Panc1 (cell line): ENCODE data around the gene SERTM1. TPM values are rescaled to one million over a fixed set of nuclear protein-coding genes. Genes with fewer than 3 reads are reported as not detected.

Source experiments
- ATAC-seq: fragments of 200-7000 bp; cut with Tn5 transposase; 2 replicates; pipeline ENCODE4 v1.9.1; 2020; ENCODE audit warnings: mild to moderate bottlenecking, moderate library complexity
- BruUV-seq: library from RNA; stranded (reverse); fragments of 400-500 nt; replicated peaks from 2 replicates; lab custom pipeline; 2021; lab: Mats Ljungman, UMichigan
- CTCF ChIA-PET: fragments of 300-600 bp; sonication (Branson Sonifier 250); formaldehyde crosslinking; loops from one replicate; lab custom pipeline; 2022; ENCODE audit warnings: antibody characterized with exemption; lab: Charles Lee
- POLR2A ChIA-PET: fragments of 300-600 bp; sonication (Branson Sonifier 250); formaldehyde crosslinking; loops from one replicate; lab custom pipeline; 2022; ENCODE audit warnings: antibody characterized with exemption; lab: Charles Lee
- DNase-seq: peaks from one replicate; pipeline ENCODE4 v3.0.0-alpha.2; 2010; ENCODE audit warnings: low read depth, low spot score
- H3K27ac ChIP-seq: 2 replicates; pipeline ENCODE4 v1.5.1; 2011; ENCODE audit warnings: mild to moderate bottlenecking, low read length, inconsistent platforms
- H3K27me3 ChIP-seq: fragments of 200-500 bp; sonication (Bioruptor generic); 2 replicates; pipeline ENCODE4 v1.6.0; 2014; ENCODE audit warnings: low read length, inconsistent platforms; ENCODE audit not compliant: control insufficient read depth, insufficient read depth
- H3K36me3 ChIP-seq: fragments of 200-500 bp; sonication (Bioruptor generic); 2 replicates; pipeline ENCODE4 v1.5.1; 2014; ENCODE audit warnings: inconsistent platforms, mild to moderate bottlenecking, low read length, moderate library complexity; ENCODE audit not compliant: control insufficient read depth, insufficient read depth
- H3K4me1 ChIP-seq: 2 replicates; pipeline ENCODE4 v1.5.1; 2011; ENCODE audit warnings: inconsistent platforms, mild to moderate bottlenecking, low read length, moderate library complexity; ENCODE audit not compliant: control insufficient read depth, insufficient read depth
- H3K4me3 ChIP-seq, 2 experiments: 2 replicates each; pipeline ENCODE4 v1.5.1; 2011 to 2012; ENCODE audit warnings: low read depth in 2 of 2, low read length in 2 of 2, mild to moderate bottlenecking in 2 of 2, inconsistent platforms in 1 of 2, moderate library complexity in 1 of 2
- H3K9me3 ChIP-seq: fragments of 200-500 bp; sonication (Bioruptor generic); 2 replicates; pipeline ENCODE4 v1.5.1; 2014; ENCODE audit warnings: low read depth, mild to moderate bottlenecking, inconsistent platforms, low read length, moderate library complexity; ENCODE audit not compliant: control insufficient read depth, insufficient read depth
- CTCF ChIP-seq: fragments of 450-650 bp; IDR thresholded peaks from 2 replicates; pipeline ENCODE4 v1.5.1; 2017; ENCODE audit warnings: mild to moderate bottlenecking
- POLR2AphosphoS5 ChIP-seq: IDR thresholded peaks from 2 replicates; pipeline ENCODE4 v1.6.1; 2012; ENCODE audit warnings: mild to moderate bottlenecking, low read depth, low read length, moderate library complexity
- REST ChIP-seq, 2 experiments: IDR thresholded peaks; 2 replicates each; pipeline ENCODE4 v1.6.1; 2011 to 2012; ENCODE audit warnings: low read depth in 2 of 2, control low read depth in 1 of 2, low read length in 1 of 2, mild to moderate bottlenecking in 1 of 2, moderate library complexity in 1 of 2; ENCODE audit not compliant: insufficient read depth in 1 of 2
- SIN3A ChIP-seq: IDR thresholded peaks from 2 replicates; pipeline ENCODE4 v1.6.1; 2012; ENCODE audit warnings: low read depth, mild to moderate bottlenecking, low read length, moderate library complexity, borderline replicate concordance; ENCODE audit not compliant: insufficient read depth
- TCF7L2 ChIP-seq: IDR thresholded peaks from 2 replicates; pipeline ENCODE4 v1.6.1; 2011; ENCODE audit warnings: mild to moderate bottlenecking, low read depth, low read length, inconsistent platforms
- in situ Hi-C: cut with HindIII; loops from 2 replicates; pipeline ENCODE4 v1.10.0; 2016; ENCODE audit warnings: low sequenced_read_pairs, low pct_unique_long_range_greater_than_20kb
- intact Hi-C: fragments of 100-400 bp; cut with micrococcal nuclease; formaldehyde crosslinking; loops from one replicate; pipeline ENCODE4 v1.10.0; 2022; ENCODE audit not compliant: unreplicated experiment
- total RNA-seq: library from RNA; stranded (reverse); gene quantifications from one replicate; pipeline ENCODE4 v1.2.1, GENCODE V29; 2021; ENCODE audit not compliant: unreplicated experiment

SERTM1 gene
- total RNA-seq, 1 experiment from 2014 or later: not detected

DNA sequence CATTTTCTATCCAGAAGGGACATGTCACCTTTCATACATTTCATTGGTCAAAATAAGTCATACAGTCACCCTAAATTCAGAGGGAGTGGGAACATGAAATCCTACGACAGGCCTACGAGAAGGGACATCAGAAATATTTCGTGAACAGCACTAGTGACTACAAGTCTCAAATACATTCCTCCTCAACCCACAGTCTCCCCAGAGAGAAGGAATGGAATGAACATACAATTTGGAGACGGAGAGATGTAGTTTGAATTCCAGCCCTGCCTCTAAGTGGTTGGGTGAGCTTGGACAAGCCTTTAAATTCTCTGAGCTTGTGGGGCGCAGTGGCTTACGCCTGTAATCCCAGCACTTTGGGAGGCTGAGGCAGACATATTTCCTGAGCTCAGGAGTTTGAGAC lies 9.9 kb downstream of the SERTM1 start:
- intact Hi-C loops: no loop called here
- TF ChIP-seq CTCF: no peak
- TF ChIP-seq POLR2AphosphoS5: no peak
- no peak for TF ChIP-seq REST (IDR thresholded peaks at IDR 0.05; ENCODE audit: insufficient read depth in 1 of 2, low read depth in 2 of 2, low read length in 1 of 2)
- no peak for TF ChIP-seq SIN3A
- TF ChIP-seq TCF7L2: no peak
- no peaks in the 10 kb centered on the region for H3K36me3 ChIP-seq
- BruUV-seq: no TSS peak
- no peak overlapping the region for H3K4me3 ChIP-seq
- ChIA-PET POLR2A (no interaction called here), CTCF (no interaction called here)
- no peaks in the 10 kb centered on the region for H3K27me3 ChIP-seq
- H3K4me1 ChIP-seq: no peaks in the 10 kb centered on the region
- ATAC-seq (no peak), DNase-seq (no peak)
- in situ Hi-C loops: no loop called here
- H3K9me3 ChIP-seq: no peaks in the 10 kb centered on the region
- H3K27ac ChIP-seq: no peak overlapping the region

DNA sequence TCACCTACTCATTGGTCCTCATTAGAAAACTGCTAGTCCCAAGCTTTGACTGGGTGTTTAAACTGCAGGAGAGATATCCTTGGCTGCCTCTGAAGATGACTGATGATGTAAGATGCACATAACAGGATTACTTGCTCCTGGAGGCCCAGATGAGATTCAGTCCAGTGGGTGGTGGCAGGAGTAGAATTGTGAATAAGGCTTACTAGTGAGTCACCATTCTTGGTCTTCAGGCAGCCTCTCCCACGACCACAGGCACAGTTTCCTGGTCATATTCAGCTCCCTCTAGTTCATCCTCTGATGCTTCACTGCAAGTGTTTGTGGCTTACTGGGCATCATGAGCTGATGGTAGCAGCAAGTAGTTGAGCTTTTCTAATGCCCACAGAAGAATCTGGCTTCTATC lies 12.1 kb downstream of the SERTM1 start:
- in situ Hi-C loops: no loop called here
- no peak for ATAC-seq
- H3K27ac ChIP-seq: no peak overlapping the region
- no peak overlapping the region for H3K4me3 ChIP-seq
- H3K4me1 ChIP-seq: no peaks in the 10 kb centered on the region
- no peaks in the 10 kb centered on the region for H3K27me3 ChIP-seq
- H3K9me3 ChIP-seq: no peaks in the 10 kb centered on the region
- no TSS peak for BruUV-seq
- TF ChIP-seq CTCF: no peak
- TF ChIP-seq TCF7L2: no peak
- no peak for TF ChIP-seq SIN3A
- no peak for TF ChIP-seq POLR2AphosphoS5
- TF ChIP-seq REST (IDR thresholded peaks at IDR 0.05; ENCODE audit: insufficient read depth in 1 of 2, low read depth in 2 of 2, low read length in 1 of 2): no peak
- H3K36me3 ChIP-seq: no peaks in the 10 kb centered on the region
- POLR2A ChIA-PET: no interaction called here
- intact Hi-C loops: no loop called here
- CTCF ChIA-PET: no interaction called here
- DNase-seq: no peak
